ENCODE results near the gene SETD7. TPM values are rescaled to one million over a fixed set of nuclear protein-coding genes. Genes with fewer than 3 reads are reported as not detected.
"Not testable (repeated sequence)": the region's sequence is repeated elsewhere in the genome, so short reads cannot be mapped to it uniquely, and the experiment has no call there.

Gene SETD7
- total RNA-seq, 1 experiment from 2014 or later: 41.6 TPM

- peaks cover 7 to 23% of the 10 kb centered on the region in 2 experiments; a peak in 3 of 4 replicates for H3K4me1 ChIP-seq (ENCODE audit: control insufficient read depth in 1 of 2, insufficient read depth in 2 of 2, low read length in 2 of 2)
- H2AFZ ChIP-seq (ENCODE audit: low read depth, low read length, poor library complexity, severe bottlenecking): no peak overlapping the region
- DNase-seq (ENCODE audit: low read depth, low spot score) (no peak), ATAC-seq (no peak)
- H3K79me2 ChIP-seq (ENCODE audit: insufficient read depth, low read length): peaks cover 26% of the 10 kb centered on the region
- H3K9me3 ChIP-seq (ENCODE audit: control insufficient read depth in 1 of 2, insufficient read depth in 1 of 2, low read depth in 1 of 2, low read length in 2 of 2): no peaks in the 10 kb centered on the region
- no peaks in the 10 kb centered on the region for H4K20me1 ChIP-seq (ENCODE audit: insufficient read depth)
- no peak overlapping the region for H3K9ac ChIP-seq (ENCODE audit: low read length)
- H3K27me3 ChIP-seq (ENCODE audit: insufficient read depth, low read length): no peaks in the 10 kb centered on the region
- CTCF ChIA-PET: no interaction called here
- no peak overlapping the region for H3K4me2 ChIP-seq (ENCODE audit: low read length)
- H3K36me3 ChIP-seq (ENCODE audit: control insufficient read depth in 1 of 2, insufficient read depth in 2 of 2, low read length in 2 of 2): no peaks in the 10 kb centered on the region
- RAD21 ChIA-PET (ENCODE audit: low non-redundant PET in 1 of 2, low total read pairs in 2 of 2, uncharacterized antibody in 2 of 2, unreplicated experiment in 2 of 2): no interaction called here
- no peak for TF ChIP-seq POLR2AphosphoS5 (IDR thresholded peaks at IDR 0.05; ENCODE audit: low read depth, low read length)
- TF ChIP-seq RAD21 (IDR thresholded peaks at IDR 0.05; ENCODE audit: low read depth): no peak
- no peak for TF ChIP-seq MAX (IDR thresholded peaks at IDR 0.05)
- no peak for TF ChIP-seq ELF1 (IDR thresholded peaks at IDR 0.05; ENCODE audit: borderline replicate concordance, low read depth)
- no peak for TF ChIP-seq TCF7L2 (IDR thresholded peaks at IDR 0.05; ENCODE audit: borderline replicate concordance, extremely low read depth, insufficient read depth, insufficient read length)
- no peak for TF ChIP-seq EZH2phosphoT487 (IDR thresholded peaks at IDR 0.05; ENCODE audit: borderline replicate concordance)
- no peak for TF ChIP-seq CEBPB (IDR thresholded peaks at IDR 0.05; ENCODE audit: low read depth)
- TF ChIP-seq REST (IDR thresholded peaks at IDR 0.05; ENCODE audit: low read depth): no peak
- no peak for TF ChIP-seq CTCF (IDR thresholded peaks at IDR 0.05 in 2 of 3, conservative IDR thresholded peaks at IDR 0.05 in 1 of 3; ENCODE audit: borderline replicate concordance in 1 of 3, insufficient read depth in 1 of 3, low read depth in 2 of 3, low read length in 2 of 3)
- no peak for TF ChIP-seq CBX3 (IDR thresholded peaks at IDR 0.05; ENCODE audit: low read depth)
- no TSS peak for BruUV-seq (replicated peaks)
- POLR2A ChIA-PET: no interaction called here
- no peak overlapping the region for H3K27ac ChIP-seq (ENCODE audit: low read depth, low read length)
- no peak overlapping the region for H3K4me3 ChIP-seq (replicated peaks in 1 of 2; ENCODE audit: low read depth in 1 of 2, low read length in 2 of 2)
- no peaks in the 10 kb centered on the region for H3K9me2 ChIP-seq (ENCODE audit: insufficient read depth)
- intact Hi-C loops (cut with micrococcal nuclease): no loop called here
These were observed 105.4 kb downstream of the SETD7 start for GRCh38 chr4:139450586-139450985.

- H4K20me1 ChIP-seq (ENCODE audit: insufficient read depth); CTCF ChIA-PET; H3K9ac ChIP-seq (ENCODE audit: low read length); RAD21 ChIA-PET (ENCODE audit: low non-redundant PET in 1 of 2, low total read pairs in 2 of 2, uncharacterized antibody in 2 of 2, unreplicated experiment in 2 of 2); DNase-seq (ENCODE audit: low read depth, low spot score); POLR2A ChIA-PET; H3K79me2 ChIP-seq (ENCODE audit: insufficient read depth, low read length); BruUV-seq (replicated peaks); intact Hi-C loops (cut with micrococcal nuclease); H3K9me3 ChIP-seq (ENCODE audit: control insufficient read depth in 1 of 2, insufficient read depth in 1 of 2, low read depth in 1 of 2, low read length in 2 of 2); H2AFZ ChIP-seq (ENCODE audit: low read depth, low read length, poor library complexity, severe bottlenecking); ATAC-seq; H3K27me3 ChIP-seq (ENCODE audit: insufficient read depth, low read length); H3K27ac ChIP-seq (ENCODE audit: low read depth, low read length); H3K4me2 ChIP-seq (ENCODE audit: low read length); H3K4me3 ChIP-seq (replicated peaks in 1 of 2; ENCODE audit: low read depth in 1 of 2, low read length in 2 of 2); H3K4me1 ChIP-seq (ENCODE audit: control insufficient read depth in 1 of 2, insufficient read depth in 2 of 2, low read length in 2 of 2); H3K9me2 ChIP-seq (ENCODE audit: insufficient read depth); H3K36me3 ChIP-seq (ENCODE audit: control insufficient read depth in 1 of 2, insufficient read depth in 2 of 2, low read length in 2 of 2): not testable (repeated sequence)
These were observed 108.9 kb downstream of the SETD7 start for GRCh38 chr4:139447078-139447477.

Measured in HCT116 (cell line).